Neural progenitor cell (in vitro differentiated cells): ENCODE data around the gene COG5.

Source experiments
- EZH2 ChIP-seq: fragments of 200-600 bp; sonication (generic); IDR thresholded peaks from 2 replicates; pipeline ENCODE4 v1.6.1; 2017; ENCODE audit warnings: antibody characterized with exemption, mild to moderate bottlenecking, moderate library complexity
- TF ChIP-seq, protein P1 (sequence below): fragments of 200-600 bp; sonication (generic); IDR thresholded peaks from 2 replicates; pipeline ENCODE4 v1.5.1; 2017; ENCODE audit warnings: antibody characterized with exemption, mild to moderate bottlenecking

DNA sequence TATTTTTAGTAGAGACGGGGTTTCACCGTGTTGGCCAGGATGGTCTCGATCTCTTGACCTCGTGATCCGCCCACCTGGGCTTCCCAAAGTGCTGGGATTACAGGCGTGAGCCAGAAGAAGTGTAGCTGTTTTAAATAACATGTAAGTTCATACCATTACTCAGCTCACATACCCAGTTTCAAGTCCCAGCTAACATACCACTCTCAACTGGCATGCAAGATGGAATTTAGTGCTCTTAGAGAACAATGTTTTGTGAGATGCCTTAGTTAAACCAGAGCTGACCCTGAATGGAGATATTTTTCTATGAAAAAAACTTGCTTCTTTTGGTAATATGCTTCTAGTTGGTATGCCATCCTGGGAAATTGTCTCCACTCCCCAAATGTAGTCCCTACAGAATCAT, 357.6 kb downstream of the COG5 start:
- TF ChIP-seq, protein P1, sequence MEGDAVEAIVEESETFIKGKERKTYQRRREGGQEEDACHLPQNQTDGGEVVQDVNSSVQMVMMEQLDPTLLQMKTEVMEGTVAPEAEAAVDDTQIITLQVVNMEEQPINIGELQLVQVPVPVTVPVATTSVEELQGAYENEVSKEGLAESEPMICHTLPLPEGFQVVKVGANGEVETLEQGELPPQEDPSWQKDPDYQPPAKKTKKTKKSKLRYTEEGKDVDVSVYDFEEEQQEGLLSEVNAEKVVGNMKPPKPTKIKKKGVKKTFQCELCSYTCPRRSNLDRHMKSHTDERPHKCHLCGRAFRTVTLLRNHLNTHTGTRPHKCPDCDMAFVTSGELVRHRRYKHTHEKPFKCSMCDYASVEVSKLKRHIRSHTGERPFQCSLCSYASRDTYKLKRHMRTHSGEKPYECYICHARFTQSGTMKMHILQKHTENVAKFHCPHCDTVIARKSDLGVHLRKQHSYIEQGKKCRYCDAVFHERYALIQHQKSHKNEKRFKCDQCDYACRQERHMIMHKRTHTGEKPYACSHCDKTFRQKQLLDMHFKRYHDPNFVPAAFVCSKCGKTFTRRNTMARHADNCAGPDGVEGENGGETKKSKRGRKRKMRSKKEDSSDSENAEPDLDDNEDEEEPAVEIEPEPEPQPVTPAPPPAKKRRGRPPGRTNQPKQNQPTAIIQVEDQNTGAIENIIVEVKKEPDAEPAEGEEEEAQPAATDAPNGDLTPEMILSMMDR, result no peak
- TF ChIP-seq EZH2, result no peak
